Fibroblast of mammary gland (primary cell): ENCODE results near the gene ATXN1.

Source experiments
- DNase-seq: peaks from one replicate; pipeline ENCODE4 v3.0.0-alpha.2; 2010; ENCODE audit warnings: low read depth
- H3K4me3 ChIP-seq: 2 replicates; pipeline ENCODE4 v1.5.1; 2011; ENCODE audit warnings: low read depth, mild to moderate bottlenecking, low read length, moderate library complexity; ENCODE audit not compliant: control insufficient read depth
- CTCF ChIP-seq: conservative IDR thresholded peaks from 2 replicates; pipeline ENCODE4 v1.5.1; 2011; ENCODE audit warnings: low read depth, low read length, inconsistent platforms; ENCODE audit not compliant: control insufficient read depth, insufficient read depth

Gene ATXN1

GRCh38 chr6:16658348-16659034 is 102.8 kb downstream of the ATXN1 start:
- H3K4me3 ChIP-seq: no peak overlapping the region
- no peak for TF ChIP-seq CTCF
- no peak for DNase-seq

GRCh38 chr6:16657768-16658167 is 103.5 kb downstream of the ATXN1 start:
- no peak for DNase-seq
- no peak for TF ChIP-seq CTCF
- no peak overlapping the region for H3K4me3 ChIP-seq

GRCh38 chr6:16656451-16656850 is 104.8 kb downstream of the ATXN1 start:
- H3K4me3 ChIP-seq: no peak overlapping the region
- DNase-seq: no peak
- TF ChIP-seq CTCF: no peak

- no peak for DNase-seq
- H3K4me3 ChIP-seq: no peak overlapping the region
- no peak for TF ChIP-seq CTCF
Measured at GRCh38 chr6:16654701-16655100, 106.6 kb downstream of the ATXN1 start.

- H3K4me3 ChIP-seq: no peak overlapping the region
- no peak for TF ChIP-seq CTCF
- no peak for DNase-seq
Measured at GRCh38 chr6:16653226-16653625, 108.0 kb downstream of the ATXN1 start.

GRCh38 chr6:16651871-16652270 is 109.4 kb downstream of the ATXN1 start:
- DNase-seq: no peak
- H3K4me3 ChIP-seq: no peak overlapping the region
- no peak for TF ChIP-seq CTCF

- H3K4me3 ChIP-seq: no peak overlapping the region
- TF ChIP-seq CTCF: no peak
- DNase-seq: no peak
Measured at GRCh38 chr6:16649890-16650289, 111.4 kb downstream of the ATXN1 start.
